ENCODE measurements around the gene NMT1.

- TF ChIP-seq CTCF (IDR thresholded peaks at IDR 0.05): no peak
- no peak for TF ChIP-seq POLR2AphosphoS5 (IDR thresholded peaks at IDR 0.05)
- TF ChIP-seq POLR2A (IDR thresholded peaks at IDR 0.05): no peak
- TF ChIP-seq EP300 (IDR thresholded peaks at IDR 0.05): no peak
These were observed 59.4 kb downstream of the NMT1 start for GRCh38 chr17:45120558-45120957.

Data from upper lobe of left lung (tissue), 4 donors.